H1 (cell line): Measurements from ENCODE around the gene ASCC1.

Experiments used
- CHD2 ChIP-seq: IDR thresholded peaks from 2 replicates; pipeline ENCODE4 v1.6.1; 2012; ENCODE audit warnings: low read length, improper control_type of control experiment
- CTCF ChIP-seq, 3 experiments: IDR thresholded peaks; 1 replicate in 2 of 3; 2 replicates in 1 of 3; pipeline versions ENCODE4 v1.5.1 to v1.6.1; 2011; ENCODE audit warnings: low read length in 3 of 3, mild to moderate bottlenecking in 3 of 3, inconsistent platforms in 2 of 3, low read depth in 1 of 3, moderate library complexity in 1 of 3; ENCODE audit not compliant: insufficient read depth in 1 of 3; ENCODE audit errors: control extremely low read depth in 1 of 3
- EZH2 ChIP-seq: fragments of 200-600 bp; sonication (generic); IDR thresholded peaks from 2 replicates; pipeline ENCODE4 v1.7.1; 2012; ENCODE audit warnings: low read depth, mild to moderate bottlenecking, moderate library complexity, low read length, inconsistent platforms; ENCODE audit not compliant: severe bottlenecking
- MAFK ChIP-seq: IDR thresholded peaks from 2 replicates; pipeline ENCODE4 v1.6.1; 2012; ENCODE audit warnings: low read depth, mild to moderate bottlenecking, improper control_type of control experiment, low read length
- MAX ChIP-seq: IDR thresholded peaks from 2 replicates; pipeline ENCODE4 v1.6.1; 2012; ENCODE audit warnings: inconsistent platforms
- POLR2A ChIP-seq, 2 experiments: IDR thresholded peaks; 1 replicate in 1 of 2; 2 replicates in 1 of 2; pipeline ENCODE4 v1.6.1; 2011; ENCODE audit warnings: low read depth in 2 of 2, low read length in 2 of 2, mild to moderate bottlenecking in 2 of 2; ENCODE audit errors: control extremely low read depth in 1 of 2
- USF2 ChIP-seq: IDR thresholded peaks from 2 replicates; pipeline ENCODE4 v1.6.1; 2011; ENCODE audit warnings: low read length, improper control_type of control experiment

GRCh38 chr10:72075376-72076115 lies 140.5 kb downstream of the ASCC1 start:
- TF ChIP-seq CTCF (IDR thresholded peaks at IDR 0.05; ENCODE audit: control extremely low read depth in 1 of 3, insufficient read depth in 1 of 3, low read depth in 1 of 3, low read length in 3 of 3) (no peak), EZH2 (no peak), MAFK (no peak), CHD2 (no peak), USF2 (no peak), MAX (no peak), POLR2A (IDR thresholded peaks at IDR 0.05; ENCODE audit: control extremely low read depth in 1 of 2, low read depth in 2 of 2, low read length in 2 of 2) (no peak)
